Neural cell (in vitro differentiated cells): ENCODE measurements around the gene BAX.

Experiments used
- EP300 ChIP-seq: fragments of 450-650 bp; conservative IDR thresholded peaks from 2 replicates; pipeline ENCODE4 v1.6.1; 2014; ENCODE audit warnings: antibody characterized with exemption, mild to moderate bottlenecking, moderate library complexity; ENCODE audit not compliant: poor library complexity, severe bottlenecking
- EZH2 ChIP-seq: fragments of 200-600, 300-800 bp; shearing (Covaris generic), sonication (generic); IDR thresholded peaks from 2 replicates; pipeline ENCODE4 v1.6.1; 2014; ENCODE audit warnings: antibody characterized with exemption, low read length, borderline replicate concordance, mild to moderate bottlenecking; ENCODE audit not compliant: insufficient read depth, poor library complexity, severe bottlenecking
- RAD21 ChIP-seq: fragments of 450-650 bp; conservative IDR thresholded peaks from 2 replicates; pipeline ENCODE4 v1.6.1; 2014; ENCODE audit warnings: antibody characterized with exemption, mild to moderate bottlenecking, moderate library complexity
- SMC3 ChIP-seq: fragments of 450-650 bp; conservative IDR thresholded peaks from 2 replicates; pipeline ENCODE4 v1.6.1; 2014; ENCODE audit warnings: antibody characterized with exemption, mild to moderate bottlenecking, moderate library complexity; ENCODE audit not compliant: poor library complexity
- TF ChIP-seq, protein P1 (sequence below): fragments of 450-650 bp; IDR thresholded peaks from 2 replicates; pipeline ENCODE4 v1.5.1; 2014; ENCODE audit warnings: antibody characterized with exemption, mild to moderate bottlenecking, moderate library complexity; ENCODE audit not compliant: poor library complexity, severe bottlenecking
- TF ChIP-seq, protein P2 (sequence below): IDR thresholded peaks from 2 replicates; pipeline ENCODE4 v1.6.1; 2012; ENCODE audit warnings: borderline replicate concordance

DNA sequence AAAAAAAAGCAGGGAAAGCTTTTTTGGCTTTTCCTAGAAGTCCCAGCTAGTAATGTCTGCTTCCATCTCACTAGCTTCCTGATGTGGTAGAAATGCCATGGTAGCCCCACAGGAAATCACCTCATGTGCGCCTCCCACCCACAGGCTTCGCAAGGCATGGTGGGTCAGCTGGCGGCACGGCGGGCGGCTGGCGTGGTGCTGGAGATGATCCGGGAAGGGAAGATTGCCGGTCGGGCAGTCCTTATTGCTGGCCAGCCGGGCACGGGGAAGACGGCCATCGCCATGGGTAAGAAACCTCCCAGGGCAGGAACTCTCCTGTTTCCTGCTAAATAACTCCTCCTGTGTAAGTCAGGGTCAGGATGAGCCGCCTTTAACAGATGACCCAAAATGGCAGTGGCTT, 49.5 kb downstream of the BAX start:
- TF ChIP-seq, protein P1, sequence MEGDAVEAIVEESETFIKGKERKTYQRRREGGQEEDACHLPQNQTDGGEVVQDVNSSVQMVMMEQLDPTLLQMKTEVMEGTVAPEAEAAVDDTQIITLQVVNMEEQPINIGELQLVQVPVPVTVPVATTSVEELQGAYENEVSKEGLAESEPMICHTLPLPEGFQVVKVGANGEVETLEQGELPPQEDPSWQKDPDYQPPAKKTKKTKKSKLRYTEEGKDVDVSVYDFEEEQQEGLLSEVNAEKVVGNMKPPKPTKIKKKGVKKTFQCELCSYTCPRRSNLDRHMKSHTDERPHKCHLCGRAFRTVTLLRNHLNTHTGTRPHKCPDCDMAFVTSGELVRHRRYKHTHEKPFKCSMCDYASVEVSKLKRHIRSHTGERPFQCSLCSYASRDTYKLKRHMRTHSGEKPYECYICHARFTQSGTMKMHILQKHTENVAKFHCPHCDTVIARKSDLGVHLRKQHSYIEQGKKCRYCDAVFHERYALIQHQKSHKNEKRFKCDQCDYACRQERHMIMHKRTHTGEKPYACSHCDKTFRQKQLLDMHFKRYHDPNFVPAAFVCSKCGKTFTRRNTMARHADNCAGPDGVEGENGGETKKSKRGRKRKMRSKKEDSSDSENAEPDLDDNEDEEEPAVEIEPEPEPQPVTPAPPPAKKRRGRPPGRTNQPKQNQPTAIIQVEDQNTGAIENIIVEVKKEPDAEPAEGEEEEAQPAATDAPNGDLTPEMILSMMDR, result no peak
- TF ChIP-seq SMC3 (no peak), EZH2 (no peak), RAD21 (no peak), EP300 (no peak)
- TF ChIP-seq, protein P2, sequence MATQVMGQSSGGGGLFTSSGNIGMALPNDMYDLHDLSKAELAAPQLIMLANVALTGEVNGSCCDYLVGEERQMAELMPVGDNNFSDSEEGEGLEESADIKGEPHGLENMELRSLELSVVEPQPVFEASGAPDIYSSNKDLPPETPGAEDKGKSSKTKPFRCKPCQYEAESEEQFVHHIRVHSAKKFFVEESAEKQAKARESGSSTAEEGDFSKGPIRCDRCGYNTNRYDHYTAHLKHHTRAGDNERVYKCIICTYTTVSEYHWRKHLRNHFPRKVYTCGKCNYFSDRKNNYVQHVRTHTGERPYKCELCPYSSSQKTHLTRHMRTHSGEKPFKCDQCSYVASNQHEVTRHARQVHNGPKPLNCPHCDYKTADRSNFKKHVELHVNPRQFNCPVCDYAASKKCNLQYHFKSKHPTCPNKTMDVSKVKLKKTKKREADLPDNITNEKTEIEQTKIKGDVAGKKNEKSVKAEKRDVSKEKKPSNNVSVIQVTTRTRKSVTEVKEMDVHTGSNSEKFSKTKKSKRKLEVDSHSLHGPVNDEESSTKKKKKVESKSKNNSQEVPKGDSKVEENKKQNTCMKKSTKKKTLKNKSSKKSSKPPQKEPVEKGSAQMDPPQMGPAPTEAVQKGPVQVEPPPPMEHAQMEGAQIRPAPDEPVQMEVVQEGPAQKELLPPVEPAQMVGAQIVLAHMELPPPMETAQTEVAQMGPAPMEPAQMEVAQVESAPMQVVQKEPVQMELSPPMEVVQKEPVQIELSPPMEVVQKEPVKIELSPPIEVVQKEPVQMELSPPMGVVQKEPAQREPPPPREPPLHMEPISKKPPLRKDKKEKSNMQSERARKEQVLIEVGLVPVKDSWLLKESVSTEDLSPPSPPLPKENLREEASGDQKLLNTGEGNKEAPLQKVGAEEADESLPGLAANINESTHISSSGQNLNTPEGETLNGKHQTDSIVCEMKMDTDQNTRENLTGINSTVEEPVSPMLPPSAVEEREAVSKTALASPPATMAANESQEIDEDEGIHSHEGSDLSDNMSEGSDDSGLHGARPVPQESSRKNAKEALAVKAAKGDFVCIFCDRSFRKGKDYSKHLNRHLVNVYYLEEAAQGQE, result no peak
